Prostate gland (tissue), 2 donors: ENCODE data around the gene PANX3.

ENCODE experiments used
- CTCF ChIP-seq, 4 experiments: fragments of 200-600 bp in 2 of 4; fragments of 450-650 bp in 2 of 4; sonication (generic) in 2 of 4; IDR thresholded peaks; 1 replicate in 3 of 4; 2 replicates in 1 of 4; pipeline ENCODE4 v1.5.1; 2016 to 2019; ENCODE audit warnings: antibody characterized with exemption in 4 of 4, mild to moderate bottlenecking in 2 of 4, moderate library complexity in 2 of 4
- POLR2A ChIP-seq: fragments of 450-650 bp; IDR thresholded peaks from one replicate; pipeline ENCODE4 v1.6.1; 2016; ENCODE audit warnings: antibody characterized with exemption, mild to moderate bottlenecking
- POLR2AphosphoS5 ChIP-seq: sonication (generic); formaldehyde crosslinking; IDR thresholded peaks from one replicate; pipeline ENCODE4 v1.6.1; 2017; ENCODE audit warnings: antibody characterized with exemption

- no peak for TF ChIP-seq CTCF (IDR thresholded peaks at IDR 0.05)
- TF ChIP-seq POLR2AphosphoS5 = no peak
- TF ChIP-seq POLR2A = no peak
These were observed 50.9 kb downstream of the PANX3 start for GRCh38 chr11:124662106-124662505.
